Fibroblast of lung (primary cell): ENCODE measurements around the gene KRT36.

Experiments used
- CTCF ChIP-seq, 2 donors: IDR thresholded peaks in 1 of 2; conservative IDR thresholded peaks in 1 of 2; 1 replicate in 1 of 2; 2 replicates in 1 of 2; pipeline ENCODE4 v1.5.1; 2011 to 2012; ENCODE audit warnings: low read length in 2 of 2, control low read depth in 1 of 2, inconsistent platforms in 1 of 2, low read depth in 1 of 2, mild to moderate bottlenecking in 1 of 2
- EZH2 ChIP-seq: IDR thresholded peaks from 2 replicates; pipeline ENCODE4 v1.5.1; 2012; ENCODE audit warnings: low read length, control low read depth, mild to moderate bottlenecking; ENCODE audit errors: missing control alignments

- TF ChIP-seq EZH2 = no peak
- TF ChIP-seq CTCF (conservative IDR thresholded peaks at IDR 0.05 in 1 of 2, IDR thresholded peaks at IDR 0.05 in 1 of 2; ENCODE audit: low read depth in 1 of 2, low read length in 2 of 2) = no peak
Measured at GRCh38 chr17:41483531-41483930, 6.2 kb downstream of the KRT36 start.
